SKM-1 treated with dmso at 0.1 percent for 144 hours (cell line): ENCODE data around the gene ICE2.

Experiments used
- DNase-seq: peaks from one replicate; lab custom pipeline; 2025; ENCODE audit not compliant: unreplicated experiment; lab: John Stamatoyannopoulos, UW

The ICE2 gene

DNA sequence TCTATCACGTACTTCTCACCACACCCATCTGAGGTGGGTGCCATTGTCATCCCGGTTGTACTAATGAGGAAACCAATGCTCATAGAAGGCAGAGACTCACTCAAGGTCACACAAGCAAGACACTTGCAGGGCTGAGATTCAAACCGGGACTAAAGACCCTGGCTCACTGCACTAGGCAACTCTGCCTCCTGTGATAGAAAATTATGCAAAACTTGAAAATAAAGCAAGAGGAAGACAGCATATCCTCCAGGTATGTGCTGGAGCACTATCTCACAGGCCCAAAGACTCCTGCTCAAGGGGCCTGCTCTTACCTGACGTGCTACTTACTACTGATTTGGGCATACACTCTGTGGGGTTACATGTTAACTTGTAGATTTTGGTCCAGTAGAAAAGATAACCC, 106.7 kb downstream of the ICE2 start:
- no peak for DNase-seq

DNA sequence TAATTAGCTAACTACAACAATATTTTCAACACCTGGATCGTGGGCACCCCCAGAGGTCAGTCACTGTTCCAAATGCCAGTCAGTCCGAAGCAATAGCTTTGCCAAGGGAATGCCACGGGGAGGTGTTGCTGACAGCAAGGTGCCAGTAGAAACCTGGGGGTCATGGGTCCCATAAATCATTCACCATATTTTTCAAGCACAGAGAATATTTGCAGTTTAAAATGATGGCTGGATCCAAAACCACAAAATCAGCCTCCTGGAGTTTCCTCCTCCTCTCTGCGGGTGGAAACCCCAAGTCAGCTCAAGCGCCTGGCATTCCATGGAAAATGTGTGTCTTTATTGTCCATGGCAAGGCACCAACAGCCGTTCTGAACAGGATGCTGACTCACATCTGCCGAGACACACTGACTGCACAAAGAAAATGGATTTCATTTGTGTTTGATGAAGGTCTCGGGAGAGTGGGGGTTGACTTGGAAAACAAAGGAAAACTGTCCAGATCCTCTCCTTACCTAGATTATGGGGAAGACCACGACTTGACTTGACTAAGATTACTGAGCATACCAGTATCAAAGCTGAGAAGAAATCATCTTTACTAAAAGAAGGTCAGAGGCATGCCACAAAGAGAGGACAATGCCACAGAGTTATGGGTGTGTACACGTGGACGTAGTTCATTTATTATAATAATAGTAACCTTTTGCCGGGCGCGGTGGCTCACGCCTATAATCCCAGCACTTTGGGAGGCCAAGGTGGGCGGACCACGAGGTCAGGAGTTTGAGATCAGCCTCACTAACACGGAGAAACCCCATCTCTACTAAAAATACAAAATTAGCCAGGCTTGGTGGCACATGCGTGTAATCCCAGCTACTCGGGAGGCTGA, 107.5 kb downstream of the ICE2 start:
- no peak for DNase-seq

DNA sequence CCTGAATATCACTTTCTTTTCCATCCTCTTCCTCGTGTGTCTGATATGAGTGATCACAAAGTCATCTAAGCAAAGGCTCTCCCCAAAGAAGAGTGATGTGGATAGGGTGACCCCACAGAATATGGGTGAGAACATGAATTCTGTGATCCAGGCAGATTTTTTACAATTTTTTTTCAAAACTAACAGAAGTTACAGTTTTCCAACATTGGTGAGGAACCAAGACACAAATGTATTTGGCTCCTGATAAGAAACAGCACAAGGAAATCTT, 108.1 kb downstream of the ICE2 start:
- no peak for DNase-seq

DNA sequence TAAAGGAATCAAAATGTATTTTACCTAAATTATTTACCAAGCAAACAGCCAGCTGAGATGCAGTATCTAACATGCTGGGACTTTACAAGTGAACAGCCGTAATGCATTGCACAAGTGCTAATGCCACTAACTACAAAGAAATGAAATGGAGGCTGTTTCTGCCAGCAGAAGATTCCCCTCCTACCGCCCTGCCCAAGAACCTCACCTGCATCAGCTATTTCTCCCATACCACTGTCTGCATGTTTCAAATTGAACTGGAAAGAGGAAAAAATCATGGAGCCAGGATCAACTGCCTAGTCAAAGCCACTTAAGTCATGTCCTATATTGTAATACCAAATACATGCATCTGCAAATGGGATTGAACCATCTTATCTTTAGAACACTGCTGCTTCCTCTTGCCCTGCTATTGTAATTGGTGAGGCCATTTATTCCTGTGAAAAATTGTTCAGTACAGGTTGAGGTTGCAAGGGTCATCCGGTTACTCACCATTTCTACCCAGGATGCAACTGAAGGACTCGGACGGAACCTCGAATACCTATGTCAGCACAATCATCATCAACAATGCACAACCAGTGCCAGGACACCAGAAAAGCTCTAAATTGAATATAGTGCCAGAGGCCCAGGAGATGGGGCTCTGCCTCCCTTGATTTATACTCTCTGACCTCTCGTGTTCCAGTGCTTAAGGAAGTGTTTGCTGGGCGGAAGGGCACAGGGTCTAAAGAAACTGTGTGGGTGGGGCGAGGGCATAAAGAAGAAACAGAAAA, 108.7 kb downstream of the ICE2 start:
- DNase-seq: no peak

DNA sequence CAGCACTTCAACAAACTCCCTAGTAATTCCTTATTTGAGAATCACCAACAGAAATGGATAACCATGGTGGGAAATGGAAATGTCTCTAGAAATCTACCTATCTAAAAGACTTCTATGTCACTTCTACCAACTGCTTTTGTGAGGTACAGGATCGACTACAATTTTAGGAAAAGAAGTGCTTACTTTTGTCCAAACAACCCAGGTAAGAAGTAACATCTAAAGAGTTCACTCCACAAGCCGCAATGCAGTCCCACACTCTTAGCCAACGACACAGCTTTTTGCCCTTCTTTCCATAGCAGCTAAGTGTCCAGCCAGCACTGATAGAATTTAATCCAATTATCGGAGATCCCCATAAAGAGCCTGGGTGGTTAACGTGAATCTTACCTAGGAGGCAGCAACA, 109.2 kb downstream of the ICE2 start:
- DNase-seq: no peak
